ENCODE results near the gene ERICH3.
A peak's percentile ranks its signal among the peaks of the same experiment; 100 is the strongest.

ERICH3 gene

DNA sequence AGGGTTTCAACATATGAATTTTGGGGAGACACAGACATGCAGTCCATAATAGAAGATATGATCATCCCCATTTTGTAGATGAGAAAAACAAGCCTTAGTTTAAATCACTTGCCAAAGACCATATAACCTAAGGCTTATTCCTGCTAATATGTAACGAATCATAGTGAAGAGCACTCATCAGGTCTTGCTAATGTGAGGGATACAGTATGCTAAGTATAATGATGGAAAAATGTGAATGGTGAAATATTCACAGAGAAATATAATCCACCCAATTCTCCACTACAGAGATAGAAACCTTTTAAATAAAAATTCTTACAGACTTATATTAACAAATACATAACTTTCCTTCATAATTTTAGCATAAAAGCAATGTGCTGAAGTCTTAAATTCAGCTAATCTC lies 18.9 kb downstream of the ERICH3 start:
- no peak for DNase-seq (ENCODE audit: extremely low spot score)
- CTCF ChIA-PET = interaction anchor here (1.3 to 2.8 kb wide), 2 partner anchors 19 to 34 kb away, joined by 3 to 11 read pairs; no protein-coding TSS in a partner anchor
- POLR2A ChIA-PET = no interaction called here
- TF ChIP-seq, protein P1, sequence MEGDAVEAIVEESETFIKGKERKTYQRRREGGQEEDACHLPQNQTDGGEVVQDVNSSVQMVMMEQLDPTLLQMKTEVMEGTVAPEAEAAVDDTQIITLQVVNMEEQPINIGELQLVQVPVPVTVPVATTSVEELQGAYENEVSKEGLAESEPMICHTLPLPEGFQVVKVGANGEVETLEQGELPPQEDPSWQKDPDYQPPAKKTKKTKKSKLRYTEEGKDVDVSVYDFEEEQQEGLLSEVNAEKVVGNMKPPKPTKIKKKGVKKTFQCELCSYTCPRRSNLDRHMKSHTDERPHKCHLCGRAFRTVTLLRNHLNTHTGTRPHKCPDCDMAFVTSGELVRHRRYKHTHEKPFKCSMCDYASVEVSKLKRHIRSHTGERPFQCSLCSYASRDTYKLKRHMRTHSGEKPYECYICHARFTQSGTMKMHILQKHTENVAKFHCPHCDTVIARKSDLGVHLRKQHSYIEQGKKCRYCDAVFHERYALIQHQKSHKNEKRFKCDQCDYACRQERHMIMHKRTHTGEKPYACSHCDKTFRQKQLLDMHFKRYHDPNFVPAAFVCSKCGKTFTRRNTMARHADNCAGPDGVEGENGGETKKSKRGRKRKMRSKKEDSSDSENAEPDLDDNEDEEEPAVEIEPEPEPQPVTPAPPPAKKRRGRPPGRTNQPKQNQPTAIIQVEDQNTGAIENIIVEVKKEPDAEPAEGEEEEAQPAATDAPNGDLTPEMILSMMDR (IDR thresholded peaks at IDR 0.05; ENCODE audit: control extremely low read depth, extremely low read depth, low read depth, missing control alignments) = no peak

DNA sequence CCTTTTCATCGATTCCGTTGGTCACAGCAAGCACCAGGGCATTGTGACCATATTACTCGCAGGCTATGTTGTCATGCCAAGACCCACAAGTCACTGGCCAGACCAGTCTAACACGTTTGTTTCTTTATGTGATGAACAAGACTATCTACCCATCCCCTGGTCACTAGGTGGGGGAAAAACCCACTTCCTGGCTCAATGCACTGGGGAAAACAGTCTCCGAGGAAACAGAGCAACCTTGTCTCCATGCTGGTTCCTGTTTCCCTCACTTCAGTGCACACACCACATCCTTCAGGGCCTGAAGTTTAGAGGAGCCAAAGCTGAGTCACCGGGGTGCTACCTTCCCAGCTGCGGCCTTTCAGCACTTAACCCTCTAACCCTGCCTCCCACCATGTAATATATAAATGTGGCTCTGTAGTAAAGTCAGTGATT lies 20.9 kb downstream of the ERICH3 start:
- POLR2A ChIA-PET = no interaction called here
- CTCF ChIA-PET = interaction anchor here (0.8 to 2.8 kb wide), 4 partner anchors 12 to 119 kb away, joined by 3 to 11 read pairs (median 6); no protein-coding TSS in a partner anchor
- DNase-seq (ENCODE audit: extremely low spot score) = peak; percentile 24
- TF ChIP-seq, protein P1 (IDR thresholded peaks at IDR 0.05; ENCODE audit: control extremely low read depth, extremely low read depth, low read depth, missing control alignments) = no peak

DNA sequence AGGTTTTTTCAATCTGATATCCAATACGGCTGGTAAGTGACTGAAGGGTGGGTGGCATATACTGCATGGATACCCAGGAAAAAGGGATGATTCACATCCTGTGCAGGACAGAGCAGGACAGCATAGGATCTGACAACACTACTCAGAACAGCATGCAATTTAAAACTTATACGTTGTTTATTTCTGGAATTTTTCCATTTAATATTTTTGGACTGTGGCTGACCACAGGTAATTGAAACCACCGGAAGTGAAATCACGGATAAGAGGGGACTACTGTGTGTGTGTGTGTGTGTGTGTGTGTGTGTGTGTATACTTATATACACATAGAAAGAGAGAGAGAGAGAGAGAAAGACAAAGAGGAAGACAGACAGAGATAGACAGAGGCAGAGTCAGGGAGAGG lies 23.0 kb downstream of the ERICH3 start:
- ChIA-PET CTCF (interaction anchor here (1.1 to 2.7 kb wide), 3 partner anchors 11 to 44 kb away, joined by 3 to 12 read pairs (median 3); no protein-coding TSS in a partner anchor), POLR2A (no interaction called here)
- TF ChIP-seq, protein P1 (IDR thresholded peaks at IDR 0.05; ENCODE audit: control extremely low read depth, extremely low read depth, low read depth, missing control alignments) = no peak
- DNase-seq (ENCODE audit: extremely low spot score) = no peak

DNA sequence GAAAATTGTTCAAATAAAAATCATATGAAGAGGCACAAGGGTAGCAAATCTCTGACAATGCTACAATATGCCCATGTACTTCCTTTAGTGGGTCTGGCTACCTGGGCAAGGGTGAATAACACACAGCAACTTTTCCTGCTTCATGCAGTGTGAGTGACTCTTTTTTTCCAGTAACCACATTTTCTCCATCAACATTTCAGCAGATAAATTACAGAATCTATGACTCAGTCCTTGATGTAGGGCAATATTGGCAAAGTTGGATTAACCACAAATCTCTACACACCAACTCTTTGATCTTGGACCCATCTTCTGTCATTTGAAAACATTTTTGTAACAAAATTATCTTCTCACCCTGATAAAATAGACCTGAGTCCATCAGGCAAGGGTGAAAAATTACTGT lies 31.7 kb downstream of the ERICH3 start:
- TF ChIP-seq, protein P1 (IDR thresholded peaks at IDR 0.05; ENCODE audit: control extremely low read depth, extremely low read depth, low read depth, missing control alignments) = no peak
- no peak for DNase-seq (ENCODE audit: extremely low spot score)
- ChIA-PET CTCF (interaction anchor here (1.1 to 2.3 kb wide), 4 partner anchors 12 to 117 kb away, joined by 3 to 5 read pairs (median 3); no protein-coding TSS in a partner anchor), POLR2A (no interaction called here)

DNA sequence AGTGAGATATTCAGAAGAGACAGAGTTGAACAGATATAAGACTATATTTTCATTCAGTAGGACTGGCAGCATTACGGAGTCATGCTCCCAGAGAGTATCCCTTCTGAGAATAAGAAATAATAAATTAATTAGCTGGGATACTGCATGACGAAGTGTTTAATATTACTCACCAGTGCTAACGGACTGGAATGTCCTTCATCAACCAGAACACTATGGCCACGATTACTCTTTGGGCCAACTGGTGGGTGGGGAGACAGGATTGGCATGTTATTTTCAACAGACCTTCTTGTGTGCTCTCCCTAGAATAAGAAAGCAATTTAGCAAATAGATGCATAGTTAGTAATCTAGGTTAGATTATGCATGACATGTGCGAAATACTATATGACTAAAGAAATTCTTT lies 32.4 kb downstream of the ERICH3 start:
- TF ChIP-seq, protein P1 (IDR thresholded peaks at IDR 0.05; ENCODE audit: control extremely low read depth, extremely low read depth, low read depth, missing control alignments) = no peak
- ChIA-PET POLR2A (no interaction called here), CTCF (interaction anchor here (1.1 to 3.1 kb wide), 4 partner anchors 10 to 116 kb away, joined by 3 to 12 read pairs (median 3); no protein-coding TSS in a partner anchor)
- no peak for DNase-seq (ENCODE audit: extremely low spot score)

DNA sequence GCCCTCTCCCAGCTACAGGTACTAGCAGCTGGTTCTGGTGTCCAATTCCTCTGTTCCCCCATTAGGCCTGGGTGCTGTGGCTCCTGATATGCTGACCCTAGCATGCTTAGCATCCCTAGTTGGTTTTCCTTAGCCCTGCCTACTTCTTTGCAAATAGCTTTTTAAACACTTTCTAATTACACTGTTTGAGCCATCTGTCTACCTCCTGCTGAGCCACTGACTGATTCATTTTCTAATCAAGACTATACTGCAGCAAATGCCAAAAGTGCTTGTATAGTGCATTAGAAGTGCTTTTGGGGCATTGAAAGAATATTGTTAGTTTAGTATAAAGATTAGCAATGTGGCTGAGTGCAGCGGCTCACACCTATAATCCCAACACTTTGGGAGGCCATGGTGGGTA lies 36.3 kb downstream of the ERICH3 start:
- TF ChIP-seq, protein P1 (IDR thresholded peaks at IDR 0.05; ENCODE audit: control extremely low read depth, extremely low read depth, low read depth, missing control alignments) = no peak
- ChIA-PET CTCF (no interaction called here), POLR2A (no interaction called here)
- DNase-seq (ENCODE audit: extremely low spot score) = no peak

Measured in GM10248 (cell line).